Naive B cell (primary cell): ENCODE data around the gene PANX2. TPM values are rescaled to one million over a fixed set of nuclear protein-coding genes. Genes with fewer than 3 reads are reported as not detected.

Source experiments
- ATAC-seq, 2 donors: fragments of 150-1000 bp; cut with Tn5 transposase; 2 replicates each; pipeline ENCODE4 v1.10.0; 2021; ENCODE audit warnings: low read depth in 2 of 2, mild to moderate bottlenecking in 2 of 2, moderate library complexity in 2 of 2
- DNase-seq: peaks from one replicate; pipeline ENCODE4 v3.0.0; 2022
- H3K27ac Mint-ChIP-seq, 6 donors: one replicate each; pipeline ENCODE4 v1.8.0; 2020 to 2022; ENCODE audit warnings: mild to moderate bottlenecking in 6 of 6, mixed read lengths in 6 of 6, moderate library complexity in 5 of 6, inconsistent platforms in 2 of 6
- H3K27me3 Mint-ChIP-seq, 3 donors: one replicate each; pipeline ENCODE4 v1.8.0; 2021 to 2022; ENCODE audit warnings: mixed read lengths in 3 of 3, mild to moderate bottlenecking in 1 of 3
- H3K36me3 Mint-ChIP-seq, 2 donors: one replicate each; pipeline ENCODE4 v1.8.0; 2020 to 2022; ENCODE audit warnings: mixed read lengths in 2 of 2, inconsistent platforms in 1 of 2, mild to moderate bottlenecking in 1 of 2
- H3K4me1 Mint-ChIP-seq, 3 donors: one replicate each; pipeline ENCODE4 v1.8.0; 2020 to 2022; ENCODE audit warnings: mixed read lengths in 3 of 3, inconsistent platforms in 1 of 3, mild to moderate bottlenecking in 1 of 3, moderate library complexity in 1 of 3
- H3K4me3 Mint-ChIP-seq, 8 donors: one replicate each; pipeline ENCODE4 v1.8.0; 2020 to 2022; ENCODE audit warnings: mild to moderate bottlenecking in 8 of 8, mixed read lengths in 8 of 8, moderate library complexity in 8 of 8, inconsistent platforms in 2 of 8
- H3K9me3 Mint-ChIP-seq, 7 donors: one replicate each; pipeline ENCODE4 v1.8.0; 2020 to 2022; ENCODE audit warnings: mixed read lengths in 7 of 7, mild to moderate bottlenecking in 5 of 7, inconsistent platforms in 2 of 7, moderate library complexity in 1 of 7
- polyA plus RNA-seq, 6 donors: library from polyadenylated mRNA; unstranded; fragments of 300-500 nt; fragmentation: Illumina TruSeq; gene quantifications; one replicate each; pipeline ENCODE4 v1.2.3, GENCODE V29; 2021; ENCODE audit warnings: low read depth in 6 of 6

Gene PANX2
- polyA plus RNA-seq, 6 donors from 2014 or later: 0.08 TPM; not detected in 5

- H3K27me3 Mint-ChIP-seq: no peaks in the 10 kb centered on the region
- no peak overlapping the region for H3K27ac Mint-ChIP-seq
- no peak for ATAC-seq
- H3K4me1 Mint-ChIP-seq: peaks cover 5 to 12% (median 11%) of the 10 kb centered on the region in 3 donors
- H3K4me3 Mint-ChIP-seq: no peak overlapping the region
- no peaks in the 10 kb centered on the region for H3K9me3 Mint-ChIP-seq
- H3K36me3 Mint-ChIP-seq: peaks cover 0 to 5% of the 10 kb centered on the region in 2 donors
- DNase-seq: no peak
Observed at GRCh38 chr22:50226063-50226874, 55.7 kb downstream of the PANX2 start.

GRCh38 chr22:50226875-50227165, 56.3 kb downstream of the PANX2 start:
- Mint-ChIP-seq H3K4me3 (no peak overlapping the region), H3K27ac (no peak overlapping the region)

GRCh38 chr22:50227579-50228215, 57.2 kb downstream of the PANX2 start:
- ATAC-seq (no peak), DNase-seq (no peak)
- no peaks in the 10 kb centered on the region for H3K9me3 Mint-ChIP-seq
- peak overlapping the region in 2 of 6 donors; percentile 37 to 58 for H3K27ac Mint-ChIP-seq
- H3K4me1 Mint-ChIP-seq: peaks cover 5 to 12% (median 11%) of the 10 kb centered on the region in 3 donors
- H3K27me3 Mint-ChIP-seq: no peaks in the 10 kb centered on the region
- peaks cover 0 to 5% of the 10 kb centered on the region in 2 donors for H3K36me3 Mint-ChIP-seq
- H3K4me3 Mint-ChIP-seq: no peak overlapping the region

More at GRCh38 chr22:50226875-50227165, 56.3 kb downstream of the PANX2 start:
- Mint-ChIP-seq H3K36me3 (peaks cover 0 to 5% of the 10 kb centered on the region in 2 donors), H3K27me3 (no peaks in the 10 kb centered on the region), H3K9me3 (no peaks in the 10 kb centered on the region), H3K4me1 (peaks cover 5 to 12% (median 11%) of the 10 kb centered on the region in 3 donors)
- ATAC-seq: no peak
- DNase-seq: no peak

- H3K4me1 Mint-ChIP-seq: peaks cover 5 to 12% (median 11%) of the 10 kb centered on the region in 3 donors
- no peak overlapping the region for H3K4me3 Mint-ChIP-seq
- H3K27me3 Mint-ChIP-seq: no peaks in the 10 kb centered on the region
- DNase-seq: no peak
- ATAC-seq: no peak
- peaks cover 0 to 5% of the 10 kb centered on the region in 2 donors for H3K36me3 Mint-ChIP-seq
- H3K27ac Mint-ChIP-seq: no peak overlapping the region
- H3K9me3 Mint-ChIP-seq: no peaks in the 10 kb centered on the region
Observed at GRCh38 chr22:50228366-50228765, 57.8 kb downstream of the PANX2 start.

- Mint-ChIP-seq H3K9me3 (no peaks in the 10 kb centered on the region), H3K27ac (no peak overlapping the region)
- ATAC-seq: no peak
Observed at GRCh38 chr22:50229370-50229769, 58.8 kb downstream of the PANX2 start.

More at GRCh38 chr22:50229370-50229769, 58.8 kb downstream of the PANX2 start:
- Mint-ChIP-seq H3K36me3 (peaks cover 0 to 5% of the 10 kb centered on the region in 2 donors), H3K4me1 (peaks cover 13 to 19% (median 19%) of the 10 kb centered on the region in 3 donors), H3K4me3 (no peak overlapping the region), H3K27me3 (no peaks in the 10 kb centered on the region)
- DNase-seq: no peak

Other genes starting within 250 kb of the PANX2 start
- gene PIM3, start 210.0 kb upstream of the PANX2 start, polyA plus RNA-seq: 10 to 100 TPM; 46.7 to 60.7 (median 55.0) TPM
- not detected for gene IL17REL, start 158.0 kb upstream of the PANX2 start, polyA plus RNA-seq
- gene TTLL8, start 112.4 kb upstream of the PANX2 start, polyA plus RNA-seq: not detected
- under 1 TPM in 3 of 6 donors, not detected in 3; 0.09 to 0.44 (median 0.15) TPM for gene MLC1, start 85.3 kb upstream of the PANX2 start, polyA plus RNA-seq
- not detected for gene MOV10L1, start 80.7 kb upstream of the PANX2 start, polyA plus RNA-seq
- gene TRABD, start 15.2 kb downstream of the PANX2 start, polyA plus RNA-seq: 10 to 100 TPM in 5 of 6 donors, 1 to 10 TPM in 1; 9.4 to 22.6 (median 15.1) TPM
- 1 to 10 TPM; 2.9 to 6.8 (median 5.2) TPM for gene SELENOO, start 30.3 kb downstream of the PANX2 start, polyA plus RNA-seq
- gene TUBGCP6, start 74.3 kb downstream of the PANX2 start, polyA plus RNA-seq: 10 to 100 TPM; 11.6 to 23.2 (median 14.2) TPM
- 1 to 10 TPM; 4.6 to 8.2 (median 6.3) TPM for gene HDAC10, start 80.5 kb downstream of the PANX2 start, polyA plus RNA-seq
- under 1 TPM in 5 of 6 donors, not detected in 1; 0.04 to 0.19 (median 0.09) TPM for gene MAPK12, start 91.0 kb downstream of the PANX2 start, polyA plus RNA-seq
- under 1 TPM in 3 of 6 donors, not detected in 3; 0.17 to 0.21 (median 0.19) TPM for gene MAPK11, start 99.6 kb downstream of the PANX2 start, polyA plus RNA-seq
- 1 to 10 TPM in 2 of 6 donors, under 1 TPM in 3, not detected in 1; 0.46 to 1.1 (median 0.66) TPM for gene PLXNB2, start 136.9 kb downstream of the PANX2 start, polyA plus RNA-seq
- under 1 TPM in 5 of 6 donors, not detected in 1; 0.05 to 0.43 (median 0.28) TPM for gene DENND6B, start 156.3 kb downstream of the PANX2 start, polyA plus RNA-seq
- 10 to 100 TPM; 11.9 to 28.1 (median 16.2) TPM for gene PPP6R2, start 172.6 kb downstream of the PANX2 start, polyA plus RNA-seq